CD4-positive, alpha-beta T cell (primary cell): ENCODE data around the gene CHRNA10. TPM values are rescaled to one million over a fixed set of nuclear protein-coding genes. Genes with fewer than 3 reads are reported as not detected.

Experiments
- ATAC-seq: fragments of 200-7000 bp; cut with Tn5 transposase; one replicate; pipeline ENCODE4 v1.10.0; 2022; ENCODE audit warnings: mild to moderate bottlenecking; ENCODE audit not compliant: poor library complexity
- CTCF ChIA-PET: fragments of 350-600 bp; sonication (Branson Sonifier 250); formaldehyde crosslinking; loops from one replicate; lab custom pipeline; 2021; ENCODE audit warnings: antibody characterized with exemption, inconsistent platforms; lab: Charles Lee
- POLR2A ChIA-PET: fragments of 350-600 bp; sonication (Branson Sonifier 250); formaldehyde crosslinking; loops from one replicate; lab custom pipeline; 2021; ENCODE audit warnings: antibody characterized with exemption, inconsistent platforms; lab: Charles Lee
- DNase-seq, 14 experiments: peaks; one replicate each; pipeline ENCODE4 v3.0.0-alpha.2; 2013 to 2020; ENCODE audit warnings: mixed read lengths in 2 of 14
- H3K27ac ChIP-seq, 2 donors: one replicate each; pipeline versions ENCODE4 v1.5.1 to v1.7.0; 2013; ENCODE audit warnings: low read length in 2 of 2, low read depth in 1 of 2, mild to moderate bottlenecking in 1 of 2
- H3K27me3 ChIP-seq, 2 experiments: 1 replicate in 1 of 2; 2 replicates in 1 of 2; pipeline versions ENCODE4 v1.6.1 to v1.7.0; 2013; ENCODE audit warnings: low read length in 2 of 2, control low read depth in 1 of 2, mild to moderate bottlenecking in 1 of 2, moderate library complexity in 1 of 2; ENCODE audit not compliant: insufficient read depth in 2 of 2, control insufficient read depth in 1 of 2
- H3K36me3 ChIP-seq: one replicate; pipeline ENCODE4 v1.6.1; 2013; ENCODE audit warnings: low read length, control low read depth; ENCODE audit not compliant: insufficient read depth
- H3K4me1 ChIP-seq: one replicate; pipeline ENCODE4 v1.6.1; 2013; ENCODE audit warnings: low read length, control low read depth; ENCODE audit not compliant: insufficient read depth
- H3K4me3 ChIP-seq: one replicate; pipeline ENCODE4 v1.5.1; 2013; ENCODE audit warnings: mild to moderate bottlenecking, low read length, moderate library complexity
- H3K9me3 ChIP-seq, 2 experiments: 1 replicate in 1 of 2; 2 replicates in 1 of 2; pipeline versions ENCODE4 v1.6.1 to v1.7.0; 2013; ENCODE audit warnings: low read length in 2 of 2, mild to moderate bottlenecking in 2 of 2, control low read depth in 1 of 2, moderate library complexity in 1 of 2; ENCODE audit not compliant: control insufficient read depth in 1 of 2, insufficient read depth in 1 of 2
- H3K27ac Mint-ChIP-seq: one replicate; pipeline ENCODE4 v1.8.0; 2020; ENCODE audit warnings: mixed read lengths
- H3K27me3 Mint-ChIP-seq: one replicate; pipeline ENCODE4 v1.8.0; 2021; ENCODE audit warnings: mixed read lengths
- H3K36me3 Mint-ChIP-seq: one replicate; pipeline ENCODE4 v1.8.0; 2021; ENCODE audit warnings: low read depth, mixed read lengths
- H3K4me1 Mint-ChIP-seq: one replicate; pipeline ENCODE4 v1.8.0; 2021; ENCODE audit warnings: low read depth, mixed read lengths
- H3K4me3 Mint-ChIP-seq: one replicate; pipeline ENCODE4 v1.8.0; 2020; ENCODE audit warnings: mild to moderate bottlenecking, mixed read lengths
- H3K9me3 Mint-ChIP-seq: one replicate; pipeline ENCODE4 v1.8.0; 2020; ENCODE audit warnings: mixed read lengths
- intact Hi-C, 2 experiments: fragments of 100-400 bp; cut with DNase I in 1 of 2; cut with micrococcal nuclease in 1 of 2; formaldehyde crosslinking; loops; one replicate each; pipeline versions ENCODE4 v1.15.1 to v1.9.0; 2023 to 2025; cut with DNase I, micrococcal nuclease
- total RNA-seq, 174 experiments: library from RNA in 2 of 174; stranded (reverse) in 2 of 174; gene quantifications; one replicate each; pipeline ENCODE4 v1.2.3 and lab custom pipeline; 2021 to 2026
- TF ChIP-seq, protein P1 (sequence below): fragments of 200-600 bp; IDR thresholded peaks from one replicate; pipeline ENCODE4 v1.8.0; 2022; ENCODE audit warnings: antibody characterized with exemption, mild to moderate bottlenecking

The CHRNA10 gene
- total RNA-seq, 2 experiments from 2014 or later: 0.33 to 0.39 TPM

- no peaks in the 10 kb centered on the region for H3K36me3 ChIP-seq
- H3K4me1 ChIP-seq: no peaks in the 10 kb centered on the region
- TF ChIP-seq, protein P1, sequence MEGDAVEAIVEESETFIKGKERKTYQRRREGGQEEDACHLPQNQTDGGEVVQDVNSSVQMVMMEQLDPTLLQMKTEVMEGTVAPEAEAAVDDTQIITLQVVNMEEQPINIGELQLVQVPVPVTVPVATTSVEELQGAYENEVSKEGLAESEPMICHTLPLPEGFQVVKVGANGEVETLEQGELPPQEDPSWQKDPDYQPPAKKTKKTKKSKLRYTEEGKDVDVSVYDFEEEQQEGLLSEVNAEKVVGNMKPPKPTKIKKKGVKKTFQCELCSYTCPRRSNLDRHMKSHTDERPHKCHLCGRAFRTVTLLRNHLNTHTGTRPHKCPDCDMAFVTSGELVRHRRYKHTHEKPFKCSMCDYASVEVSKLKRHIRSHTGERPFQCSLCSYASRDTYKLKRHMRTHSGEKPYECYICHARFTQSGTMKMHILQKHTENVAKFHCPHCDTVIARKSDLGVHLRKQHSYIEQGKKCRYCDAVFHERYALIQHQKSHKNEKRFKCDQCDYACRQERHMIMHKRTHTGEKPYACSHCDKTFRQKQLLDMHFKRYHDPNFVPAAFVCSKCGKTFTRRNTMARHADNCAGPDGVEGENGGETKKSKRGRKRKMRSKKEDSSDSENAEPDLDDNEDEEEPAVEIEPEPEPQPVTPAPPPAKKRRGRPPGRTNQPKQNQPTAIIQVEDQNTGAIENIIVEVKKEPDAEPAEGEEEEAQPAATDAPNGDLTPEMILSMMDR: no peak
- H3K4me3 ChIP-seq: no peak overlapping the region
- CTCF ChIA-PET: no interaction called here
- H3K27me3 ChIP-seq: no peaks in the 10 kb centered on the region
- peaks cover 0 to 4% of the 10 kb centered on the region in 2 experiments for H3K9me3 ChIP-seq
- no peaks in the 10 kb centered on the region for H3K36me3 Mint-ChIP-seq
- no peaks in the 10 kb centered on the region for H3K9me3 Mint-ChIP-seq
- no peak overlapping the region for H3K27ac ChIP-seq
- no peaks in the 10 kb centered on the region for H3K27me3 Mint-ChIP-seq
- DNase-seq (no peak), ATAC-seq (no peak)
- peaks cover 10% of the 10 kb centered on the region for H3K4me1 Mint-ChIP-seq
- POLR2A ChIA-PET: no interaction called here
- H3K27ac Mint-ChIP-seq: no peak overlapping the region
- intact Hi-C loops: no loop called here
- H3K4me3 Mint-ChIP-seq: no peak overlapping the region
Measured at GRCh38 chr11:3623121-3623520, 48.1 kb downstream of the CHRNA10 start.

DNA sequence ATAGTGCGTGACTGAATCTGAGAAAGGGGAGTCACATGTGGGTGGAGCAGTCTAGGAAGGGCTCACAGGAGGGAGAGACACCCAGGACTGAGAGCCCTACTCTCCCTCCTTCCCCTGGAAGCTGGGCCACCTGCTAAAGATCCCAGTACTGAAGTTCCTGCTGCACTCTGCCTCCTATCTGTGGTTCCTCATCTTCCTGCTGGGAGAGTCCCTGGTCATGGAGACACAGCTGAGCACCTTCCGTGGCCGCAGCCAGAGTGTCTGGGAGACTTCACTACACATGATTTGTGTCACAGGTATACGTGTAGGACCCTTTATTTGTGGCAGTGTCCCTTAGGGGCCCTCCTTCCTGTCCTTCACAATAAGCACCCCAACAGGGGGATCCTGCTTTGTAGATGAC is 48.7 kb downstream of the CHRNA10 start:
- no peaks in the 10 kb centered on the region for H3K4me1 ChIP-seq
- no peak overlapping the region for H3K4me3 Mint-ChIP-seq
- intact Hi-C loops: no loop called here
- TF ChIP-seq, protein P1: no peak
- DNase-seq (no peak), ATAC-seq (no peak)
- peaks cover 10% of the 10 kb centered on the region for H3K4me1 Mint-ChIP-seq
- CTCF ChIA-PET: no interaction called here
- no peaks in the 10 kb centered on the region for H3K27me3 Mint-ChIP-seq
- H3K36me3 Mint-ChIP-seq: no peaks in the 10 kb centered on the region
- no peaks in the 10 kb centered on the region for H3K36me3 ChIP-seq
- no peak overlapping the region for H3K27ac ChIP-seq
- H3K27me3 ChIP-seq: no peaks in the 10 kb centered on the region
- POLR2A ChIA-PET: no interaction called here
- H3K9me3 ChIP-seq: peaks cover 0 to 4% of the 10 kb centered on the region in 2 experiments
- no peaks in the 10 kb centered on the region for H3K9me3 Mint-ChIP-seq
- no peak overlapping the region for H3K27ac Mint-ChIP-seq
- H3K4me3 ChIP-seq: no peak overlapping the region

DNA sequence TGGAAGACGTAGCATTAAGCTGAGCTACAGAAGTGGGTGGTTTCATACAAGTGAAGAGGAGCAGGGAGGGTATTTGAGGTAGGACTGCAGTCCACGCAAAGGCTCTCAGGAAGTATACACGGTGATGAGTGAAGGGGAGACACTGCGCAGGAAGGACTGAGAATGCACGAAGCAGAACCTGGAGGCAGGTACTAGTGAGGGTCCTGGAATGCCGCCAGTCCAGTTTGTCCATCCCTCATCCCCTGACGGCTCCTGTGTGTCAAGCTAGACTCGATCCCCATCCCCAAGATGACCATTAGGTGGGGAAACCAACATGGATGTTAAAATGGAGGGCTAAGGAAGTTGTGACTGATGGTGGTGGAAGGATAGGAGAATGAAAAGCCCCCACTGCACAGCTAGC is 53.2 kb downstream of the CHRNA10 start:
- H3K36me3 ChIP-seq: no peaks in the 10 kb centered on the region
- peaks cover 15% of the 10 kb centered on the region for H3K4me1 ChIP-seq
- DNase-seq: no peak
- H3K9me3 ChIP-seq: no peaks in the 10 kb centered on the region
- no peak for ATAC-seq
- Mint-ChIP-seq H3K27ac (no peak overlapping the region), H3K4me3 (no peak overlapping the region), H3K36me3 (no peaks in the 10 kb centered on the region), H3K27me3 (no peaks in the 10 kb centered on the region), H3K9me3 (no peaks in the 10 kb centered on the region), H3K4me1 (peaks cover 11% of the 10 kb centered on the region)
- no peak overlapping the region for H3K4me3 ChIP-seq
- TF ChIP-seq, protein P1: no peak
- H3K27me3 ChIP-seq: no peaks in the 10 kb centered on the region
- intact Hi-C loops: no loop called here
- no peak overlapping the region for H3K27ac ChIP-seq
- ChIA-PET POLR2A (no interaction called here), CTCF (no interaction called here)
